ENCODE data around the gene LAMB2. TPM values are rescaled to one million over a fixed set of nuclear protein-coding genes. Genes with fewer than 3 reads are reported as not detected.

The LAMB2 gene
- total RNA-seq, 4 donors from 2014 or later: 312 to 485 (median 356) TPM

- intact Hi-C loops (cut with DNase I; ENCODE audit: low total_unique reads): no loop called here
- DNase-seq (ENCODE audit: low spot score in 2 of 2): no peak
- TF ChIP-seq POLR2A (IDR thresholded peaks at IDR 0.05): no peak
- no peak for TF ChIP-seq CTCF (IDR thresholded peaks at IDR 0.05)
- H3K4me3 ChIP-seq (ENCODE audit: low read depth, poor library complexity, severe bottlenecking): no peak overlapping the region
- 80 to 88% methylated on average over 7 of the region's 7 CpGs for WGBS, 2 donors
Observed at GRCh38 chr3:49122451-49122850, 10.4 kb downstream of the LAMB2 start.

GRCh38 chr3:49122022-49122421, 10.8 kb downstream of the LAMB2 start:
- intact Hi-C loops (cut with DNase I; ENCODE audit: low total_unique reads): no loop called here
- TF ChIP-seq CTCF (IDR thresholded peaks at IDR 0.05) (no peak), POLR2A (IDR thresholded peaks at IDR 0.05) (no peak)
- no peak overlapping the region for H3K4me3 ChIP-seq (ENCODE audit: low read depth, poor library complexity, severe bottlenecking)
- 92 to 96% methylated on average over 12 of the region's 12 CpGs for WGBS, 2 donors
- DNase-seq (ENCODE audit: low spot score in 2 of 2): no peak

DNA sequence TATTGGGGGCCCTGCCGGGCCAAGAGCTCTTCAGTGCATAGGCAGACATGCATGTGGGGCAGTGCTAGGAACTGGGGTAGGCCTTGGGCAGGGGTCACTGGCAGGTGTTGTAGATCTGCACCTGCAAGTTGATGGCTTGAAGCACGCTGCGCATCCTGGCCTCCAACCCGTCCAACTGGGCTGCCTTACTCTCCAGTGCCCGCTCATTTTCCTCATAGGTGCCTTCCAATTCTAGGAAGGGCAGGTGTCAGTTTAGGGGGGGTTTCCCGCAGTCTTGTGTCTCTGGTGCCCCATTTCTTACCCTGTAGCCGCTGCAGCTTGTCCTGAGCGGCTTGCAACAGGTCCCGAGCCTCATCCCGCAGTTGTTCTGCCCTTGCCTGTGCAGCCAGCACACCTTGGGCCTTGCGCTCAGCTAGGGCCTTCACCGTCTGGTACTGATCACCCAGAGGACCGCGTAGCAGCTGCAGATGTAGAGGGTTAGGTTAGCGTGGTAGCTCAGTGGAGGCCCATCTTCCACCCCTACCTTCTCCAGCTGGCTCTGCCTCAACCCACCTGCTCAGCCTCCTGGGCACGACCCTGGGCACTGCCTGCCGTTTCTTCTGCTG, 11.6 kb downstream of the LAMB2 start:
- H3K4me3 ChIP-seq (ENCODE audit: low read depth, poor library complexity, severe bottlenecking): no peak overlapping the region
- WGBS, 2 donors: 68 to 75% methylated on average over 16 to 17 of the region's 17 CpGs
- intact Hi-C loops (cut with DNase I; ENCODE audit: low total_unique reads): no loop called here
- DNase-seq (ENCODE audit: low spot score in 2 of 2): no peak
- TF ChIP-seq CTCF (IDR thresholded peaks at IDR 0.05) (no peak), POLR2A (IDR thresholded peaks at IDR 0.05) (no peak)

- WGBS, 2 donors: 0 to 1% methylated on average over 31 to 42 of the region's 70 CpGs
- intact Hi-C loops (cut with DNase I; ENCODE audit: low total_unique reads): no loop called here
- TF ChIP-seq POLR2A (IDR thresholded peaks at IDR 0.05) (peak in 1 of 2 donors; percentile 73), CTCF (IDR thresholded peaks at IDR 0.05) (no peak)
- DNase-seq (ENCODE audit: low spot score in 2 of 2): peak; percentile 94 to 99
- peak within 1 kb of the TSS; percentile 84 for H3K4me3 ChIP-seq (ENCODE audit: low read depth, poor library complexity, severe bottlenecking)
Observed at GRCh38 chr3:49120438-49121131, 12.3 kb downstream of the LAMB2 start, which contains the start of gene USP19. Gene USP19, minus strand, starts transcription at chr3:49120823. Its CDS starts 1,678 bp downstream, at chr3:49119145.

DNA sequence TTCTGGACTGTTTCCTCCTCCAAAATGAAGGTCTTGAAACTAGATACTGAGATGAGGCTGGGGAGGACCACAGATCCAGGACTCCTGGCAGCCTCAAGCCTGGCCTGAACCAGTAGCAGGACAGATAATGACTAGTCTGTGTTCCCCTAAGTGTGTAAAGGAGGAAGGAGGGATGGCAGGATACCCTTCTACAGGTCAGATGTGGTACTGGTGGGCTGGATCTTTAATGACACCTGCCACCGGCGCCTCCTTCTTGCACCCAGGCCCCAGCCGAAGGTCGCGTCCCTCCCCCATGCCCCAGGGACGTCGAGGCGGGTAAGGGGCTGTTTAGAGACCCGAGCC, 12.8 kb downstream of the LAMB2 start:
- 0% methylated on average over 8 to 9 of the region's 9 CpGs for WGBS, 2 donors
- peak overlapping the region; percentile 84 for H3K4me3 ChIP-seq (ENCODE audit: low read depth, poor library complexity, severe bottlenecking)
- TF ChIP-seq CTCF (IDR thresholded peaks at IDR 0.05) (no peak), POLR2A (IDR thresholded peaks at IDR 0.05) (no peak)
- no peak for DNase-seq (ENCODE audit: low spot score in 2 of 2)
- intact Hi-C loops (cut with DNase I; ENCODE audit: low total_unique reads): no loop called here

All from lower leg skin (tissue), 4 donors.